HG02885 (cell line): ENCODE results near the gene SVIL.

Experiments used
- ATAC-seq: cut with Tn5 transposase; IDR thresholded peaks from one replicate; pipeline ENCODE4 v1.9.1; 2021; ENCODE audit warnings: mild to moderate bottlenecking; ENCODE audit not compliant: unreplicated experiment, poor library complexity

SVIL gene

GRCh38 chr10:29651767-29652166, 17.0 kb upstream of the SVIL start:
- no peak for ATAC-seq

GRCh38 chr10:29650552-29650944, 15.8 kb upstream of the SVIL start:
- ATAC-seq = no peak

GRCh38 chr10:29649561-29650551, 15.1 kb upstream of the SVIL start:
- ATAC-seq = peak; percentile 69

GRCh38 chr10:29648983-29649268, 14.2 kb upstream of the SVIL start:
- ATAC-seq = no peak

GRCh38 chr10:29648114-29648982, 13.6 kb upstream of the SVIL start:
- ATAC-seq = no peak

- no peak for ATAC-seq
These were observed 12.7 kb upstream of the SVIL start for GRCh38 chr10:29647478-29647877.

- ATAC-seq = no peak
These were observed 12.2 kb upstream of the SVIL start for GRCh38 chr10:29646960-29647461.

- ATAC-seq = no peak
These were observed 11.6 kb upstream of the SVIL start for GRCh38 chr10:29646238-29646902.

GRCh38 chr10:29643771-29644501, 9.2 kb upstream of the SVIL start:
- ATAC-seq = no peak

GRCh38 chr10:29642990-29643389, 8.2 kb upstream of the SVIL start:
- no peak for ATAC-seq

- ATAC-seq = no peak
These were observed 2.8 kb upstream of the SVIL start for GRCh38 chr10:29637537-29637936.

- no peak for ATAC-seq
These were observed 1.4 kb upstream of the SVIL start for GRCh38 chr10:29636178-29636577.

- ATAC-seq = no peak
These were observed 957 bp upstream of the SVIL start for GRCh38 chr10:29635711-29636144.

- ATAC-seq = no peak
These were observed 666 bp downstream of the SVIL start for GRCh38 chr10:29634105-29634504.

- ATAC-seq = no peak
These were observed 3.8 kb downstream of the SVIL start for GRCh38 chr10:29631049-29631339.

- no peak for ATAC-seq
These were observed 4.3 kb downstream of the SVIL start for GRCh38 chr10:29630205-29631048.

GRCh38 chr10:29628912-29629526, 5.8 kb downstream of the SVIL start:
- ATAC-seq = no peak

GRCh38 chr10:29628311-29628710, 6.5 kb downstream of the SVIL start:
- no peak for ATAC-seq
